ENCODE results near the gene PRR14.

- peak; percentile 21 for TF ChIP-seq POLR2A (IDR thresholded peaks at IDR 0.05)
- no peak for TF ChIP-seq CTCF (IDR thresholded peaks at IDR 0.05)
- TF ChIP-seq POLR2AphosphoS5 (IDR thresholded peaks at IDR 0.05) = no peak
Measured at GRCh38 chr16:30698816-30699614, 48.3 kb downstream of the PRR14 start, which contains the start of gene SRCAP.

All from prostate gland (tissue), 2 donors.